SK-N-SH treated with all-trans-retinoic acid at 6 μM for 48 hours (cell line): ENCODE data around the gene PLAU.

Source experiments
- ATAC-seq: fragments of 200-7000 bp; cut with Tn5 transposase; 3 replicates; pipeline ENCODE4 v1.9.1; 2020; ENCODE audit warnings: mild to moderate bottlenecking, moderate library complexity
- ARNTL ChIP-seq: fragments of 450-650 bp; formaldehyde crosslinking; IDR thresholded peaks from 2 replicates; pipeline ENCODE4 v1.5.0; 2020; ENCODE audit warnings: low read depth, mild to moderate bottlenecking, moderate library complexity, borderline replicate concordance
- CSDC2 ChIP-seq: fragments of 250-450 bp; sonication (Bioruptor Pico); IDR thresholded peaks from 2 replicates; pipeline ENCODE4 v1.5.0; 2020; ENCODE audit warnings: mild to moderate bottlenecking, moderate library complexity
- ESRRG ChIP-seq: fragments of 250-450 bp; sonication (Bioruptor Pico); IDR thresholded peaks from 2 replicates; pipeline ENCODE4 v1.6.1; 2021; ENCODE audit warnings: mild to moderate bottlenecking
- GLIS3 ChIP-seq: fragments of 250-450 bp; sonication (Bioruptor Pico); IDR thresholded peaks from 2 replicates; pipeline ENCODE4 v1.5.0; 2020; ENCODE audit warnings: mild to moderate bottlenecking, moderate library complexity
- ISL1 ChIP-seq: fragments of 250-450 bp; sonication (Bioruptor Pico); IDR thresholded peaks from 2 replicates; pipeline ENCODE4 v2.1.2; 2022; ENCODE audit warnings: mild to moderate bottlenecking, moderate library complexity
- PPARA ChIP-seq: fragments of 250-450 bp; sonication (Bioruptor Pico); IDR thresholded peaks from 2 replicates; pipeline ENCODE4 v1.5.0; 2020; ENCODE audit warnings: mild to moderate bottlenecking, borderline replicate concordance
- RARB ChIP-seq: fragments of 250-450 bp; sonication (Bioruptor Pico); IDR thresholded peaks from 2 replicates; pipeline ENCODE4 v1.8.0; 2021; ENCODE audit warnings: mild to moderate bottlenecking, moderate library complexity
- SNAI2 ChIP-seq: fragments of 250-450 bp; sonication (Bioruptor Pico); IDR thresholded peaks from 2 replicates; pipeline ENCODE4 v1.5.0; 2020; ENCODE audit warnings: mild to moderate bottlenecking, moderate library complexity
- TCF4 ChIP-seq: fragments of 250-450 bp; sonication (Bioruptor Pico); IDR thresholded peaks from 2 replicates; pipeline ENCODE4 v1.8.0; 2021; ENCODE audit warnings: mild to moderate bottlenecking, moderate library complexity, borderline replicate concordance
- TOX ChIP-seq: fragments of 250-450 bp; sonication (Bioruptor Pico); IDR thresholded peaks from 2 replicates; pipeline ENCODE4 v1.8.0; 2021; ENCODE audit warnings: mild to moderate bottlenecking, moderate library complexity, borderline replicate concordance
- ZC3H10 ChIP-seq: fragments of 250-450 bp; sonication (Bioruptor Pico); IDR thresholded peaks from 2 replicates; pipeline ENCODE4 v1.5.1; 2021; ENCODE audit warnings: mild to moderate bottlenecking, moderate library complexity
- ZFP3 ChIP-seq: fragments of 250-450 bp; sonication (Bioruptor Pico); IDR thresholded peaks from 2 replicates; pipeline ENCODE4 v1.5.0; 2020; ENCODE audit warnings: mild to moderate bottlenecking, moderate library complexity
- ZNF565 ChIP-seq: fragments of 450-650 bp; formaldehyde crosslinking; conservative IDR thresholded peaks from 2 replicates; pipeline ENCODE4 v1.5.0; 2020; ENCODE audit warnings: low read depth, mild to moderate bottlenecking, moderate library complexity
- ZNF70 ChIP-seq: fragments of 450-650 bp; formaldehyde crosslinking; IDR thresholded peaks from 2 replicates; pipeline ENCODE4 v1.5.0; 2020; ENCODE audit warnings: mild to moderate bottlenecking, moderate library complexity
- ZNF8 ChIP-seq: fragments of 450-650 bp; formaldehyde crosslinking; IDR thresholded peaks from 2 replicates; pipeline ENCODE4 v1.5.0; 2020; ENCODE audit warnings: mild to moderate bottlenecking, moderate library complexity
- TF ChIP-seq, protein P1 (sequence below): fragments of 250-450 bp; sonication (Bioruptor Pico); IDR thresholded peaks from 2 replicates; pipeline ENCODE4 v1.5.1; 2020; ENCODE audit warnings: low read depth, mild to moderate bottlenecking, moderate library complexity
- TF ChIP-seq, protein P2 (sequence below): fragments of 250-450 bp; sonication (Bioruptor Pico); IDR thresholded peaks from 2 replicates; pipeline ENCODE4 v1.5.1; 2021; ENCODE audit warnings: mild to moderate bottlenecking, moderate library complexity
- TF ChIP-seq, protein P3 (sequence below): fragments of 250-450 bp; sonication (Bioruptor Pico); IDR thresholded peaks from 2 replicates; pipeline ENCODE4 v1.8.0; 2021; ENCODE audit warnings: low read depth, mild to moderate bottlenecking, moderate library complexity, borderline replicate concordance
- TF ChIP-seq, protein P4 (sequence below): fragments of 250-450 bp; sonication (Bioruptor Pico); IDR thresholded peaks from 2 replicates; pipeline ENCODE4 v1.8.0; 2020; ENCODE audit warnings: mild to moderate bottlenecking, moderate library complexity, borderline replicate concordance
- TF ChIP-seq, protein P5 (sequence below): fragments of 250-450 bp; sonication (Bioruptor Pico); IDR thresholded peaks from 2 replicates; pipeline ENCODE4 v1.5.0; 2020; ENCODE audit warnings: mild to moderate bottlenecking, moderate library complexity

Gene PLAU

DNA sequence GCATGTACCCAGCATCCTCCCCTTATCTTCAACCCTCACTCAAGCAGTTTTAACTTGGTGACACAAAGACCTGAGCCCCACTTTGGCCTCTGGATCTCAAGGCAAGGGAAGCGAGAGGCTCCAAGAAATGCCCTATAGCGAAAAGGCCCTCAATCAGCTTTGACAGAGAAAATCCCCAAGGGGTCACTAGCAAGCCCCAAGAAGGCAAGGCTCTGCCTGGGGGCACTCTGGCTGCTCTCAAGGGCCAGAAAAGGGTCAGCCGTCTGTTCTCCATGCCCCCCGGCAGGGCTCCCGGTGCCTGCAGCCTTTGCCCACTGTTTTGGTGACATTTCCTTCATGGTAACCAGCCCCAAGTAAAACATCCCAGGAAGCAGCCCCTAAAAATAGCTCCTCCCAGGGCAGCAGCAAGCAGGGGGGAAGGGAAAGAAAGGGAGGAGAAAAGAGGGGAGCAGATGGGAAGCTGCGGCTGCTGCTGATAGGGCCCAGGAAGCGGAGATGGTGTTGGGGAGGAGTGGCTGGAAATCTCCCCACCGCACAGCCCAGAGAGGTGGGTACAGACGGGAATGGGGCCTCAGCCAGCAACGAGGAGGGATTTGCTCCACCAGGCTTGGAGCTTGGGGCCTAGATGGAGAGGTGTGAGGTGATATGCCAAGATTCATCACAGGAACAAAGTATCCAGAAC, 43.7 kb upstream of the PLAU start:
- TF ChIP-seq ZNF8 (CRISPR knock-in tag) (no peak), PPARA (CRISPR knock-in tag) (no peak), ARNTL (CRISPR knock-in tag) (no peak), TOX (no peak), CSDC2 (no peak), ZC3H10 (CRISPR knock-in tag) (no peak), ZNF565 (CRISPR knock-in tag) (no peak), ZNF70 (CRISPR knock-in tag) (no peak), GLIS3 (CRISPR knock-in tag) (no peak), TCF4 (CRISPR knock-in tag) (no peak), RARB (CRISPR knock-in tag) (no peak), ESRRG (CRISPR knock-in tag) (no peak)
- TF ChIP-seq, protein P1, sequence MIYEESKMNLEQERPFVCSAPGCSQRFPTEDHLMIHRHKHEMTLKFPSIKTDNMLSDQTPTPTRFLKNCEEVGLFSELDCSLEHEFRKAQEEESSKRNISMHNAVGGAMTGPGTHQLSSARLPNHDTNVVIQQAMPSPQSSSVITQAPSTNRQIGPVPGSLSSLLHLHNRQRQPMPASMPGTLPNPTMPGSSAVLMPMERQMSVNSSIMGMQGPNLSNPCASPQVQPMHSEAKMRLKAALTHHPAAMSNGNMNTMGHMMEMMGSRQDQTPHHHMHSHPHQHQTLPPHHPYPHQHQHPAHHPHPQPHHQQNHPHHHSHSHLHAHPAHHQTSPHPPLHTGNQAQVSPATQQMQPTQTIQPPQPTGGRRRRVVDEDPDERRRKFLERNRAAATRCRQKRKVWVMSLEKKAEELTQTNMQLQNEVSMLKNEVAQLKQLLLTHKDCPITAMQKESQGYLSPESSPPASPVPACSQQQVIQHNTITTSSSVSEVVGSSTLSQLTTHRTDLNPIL (CRISPR knock-in tag), result no peak
- TF ChIP-seq, protein P2, sequence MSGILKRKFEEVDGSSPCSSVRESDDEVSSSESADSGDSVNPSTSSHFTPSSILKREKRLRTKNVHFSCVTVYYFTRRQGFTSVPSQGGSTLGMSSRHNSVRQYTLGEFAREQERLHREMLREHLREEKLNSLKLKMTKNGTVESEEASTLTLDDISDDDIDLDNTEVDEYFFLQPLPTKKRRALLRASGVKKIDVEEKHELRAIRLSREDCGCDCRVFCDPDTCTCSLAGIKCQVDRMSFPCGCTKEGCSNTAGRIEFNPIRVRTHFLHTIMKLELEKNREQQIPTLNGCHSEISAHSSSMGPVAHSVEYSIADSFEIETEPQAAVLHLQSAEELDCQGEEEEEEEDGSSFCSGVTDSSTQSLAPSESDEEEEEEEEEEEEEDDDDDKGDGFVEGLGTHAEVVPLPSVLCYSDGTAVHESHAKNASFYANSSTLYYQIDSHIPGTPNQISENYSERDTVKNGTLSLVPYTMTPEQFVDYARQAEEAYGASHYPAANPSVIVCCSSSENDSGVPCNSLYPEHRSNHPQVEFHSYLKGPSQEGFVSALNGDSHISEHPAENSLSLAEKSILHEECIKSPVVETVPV (CRISPR knock-in tag), result no peak
- ATAC-seq, result no peak

DNA sequence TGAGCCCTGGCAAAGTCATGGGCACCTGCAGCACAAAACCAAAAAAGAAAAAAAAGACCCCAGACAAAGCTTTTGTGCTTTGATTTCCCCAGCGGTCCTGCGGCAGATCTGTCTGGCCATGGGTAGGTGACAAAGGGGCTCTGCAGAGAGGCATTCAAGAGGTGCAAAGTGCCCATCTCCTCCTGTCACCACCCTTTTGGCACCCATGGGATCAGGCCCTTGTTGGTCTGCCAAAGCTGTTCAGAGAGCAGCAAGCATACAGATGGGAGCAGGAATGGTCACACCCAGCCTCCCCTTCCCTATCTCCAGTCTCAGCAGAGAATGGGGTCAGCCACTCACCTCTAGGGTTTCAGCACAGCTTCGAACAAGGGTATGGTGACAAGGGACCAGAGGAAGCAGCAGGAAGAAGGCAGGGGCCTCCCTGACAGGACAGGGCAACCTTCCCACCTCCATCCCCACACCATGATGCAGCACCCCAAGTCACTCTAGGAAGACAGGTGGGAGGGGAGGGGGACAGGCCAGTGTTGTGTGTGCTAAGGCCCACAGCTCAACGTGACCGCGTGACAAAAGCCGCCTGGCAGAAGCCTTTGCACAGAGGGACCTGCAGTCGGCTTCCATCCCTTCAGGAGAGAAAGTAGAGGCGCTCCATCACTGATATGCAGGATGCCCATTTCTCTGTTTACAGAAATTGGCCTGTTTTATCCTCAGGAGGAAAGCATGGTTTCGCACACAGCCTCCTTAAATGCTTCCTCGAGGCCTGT, 42.9 kb upstream of the PLAU start:
- TF ChIP-seq ZNF70 (CRISPR knock-in tag), result no peak
- TF ChIP-seq RARB (CRISPR knock-in tag), result no peak
- TF ChIP-seq ISL1, result no peak
- TF ChIP-seq, protein P3, sequence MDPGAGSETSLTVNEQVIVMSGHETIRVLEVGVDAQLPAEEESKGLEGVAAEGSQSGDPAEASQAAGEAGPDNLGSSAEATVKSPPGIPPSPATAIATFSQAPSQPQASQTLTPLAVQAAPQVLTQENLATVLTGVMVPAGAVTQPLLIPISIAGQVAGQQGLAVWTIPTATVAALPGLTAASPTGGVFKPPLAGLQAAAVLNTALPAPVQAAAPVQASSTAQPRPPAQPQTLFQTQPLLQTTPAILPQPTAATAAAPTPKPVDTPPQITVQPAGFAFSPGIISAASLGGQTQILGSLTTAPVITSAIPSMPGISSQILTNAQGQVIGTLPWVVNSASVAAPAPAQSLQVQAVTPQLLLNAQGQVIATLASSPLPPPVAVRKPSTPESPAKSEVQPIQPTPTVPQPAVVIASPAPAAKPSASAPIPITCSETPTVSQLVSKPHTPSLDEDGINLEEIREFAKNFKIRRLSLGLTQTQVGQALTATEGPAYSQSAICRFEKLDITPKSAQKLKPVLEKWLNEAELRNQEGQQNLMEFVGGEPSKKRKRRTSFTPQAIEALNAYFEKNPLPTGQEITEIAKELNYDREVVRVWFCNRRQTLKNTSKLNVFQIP (CRISPR knock-in tag), result no peak
- no peak for TF ChIP-seq TCF4 (CRISPR knock-in tag)
- no peak for TF ChIP-seq SNAI2
- ATAC-seq, result no peak

DNA sequence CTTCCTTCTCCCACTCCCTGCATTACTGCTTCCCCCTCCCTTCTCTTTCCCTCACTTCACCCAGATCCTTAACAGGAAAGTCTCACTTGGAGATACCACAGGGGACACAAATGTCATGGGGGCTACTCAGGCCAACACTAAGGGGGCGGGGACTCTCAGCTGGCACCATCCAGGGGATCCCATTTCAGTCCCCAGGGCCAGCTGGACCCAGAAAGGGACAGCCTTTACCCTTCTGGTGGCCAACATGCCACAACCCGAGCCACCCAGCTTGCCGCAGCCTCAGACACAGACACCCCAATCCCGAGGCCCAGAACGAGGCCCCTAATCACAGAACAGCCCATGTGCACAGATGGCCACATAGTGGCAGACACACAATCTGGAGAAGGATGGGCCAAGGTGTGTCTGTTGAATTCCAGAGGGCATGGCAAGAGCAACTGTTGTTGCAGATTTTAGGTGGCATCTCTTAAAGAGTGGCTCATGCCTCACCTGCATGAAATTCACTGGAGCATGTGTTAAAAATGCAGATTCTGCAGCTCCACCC, 42.2 kb upstream of the PLAU start:
- ATAC-seq, result no peak
- TF ChIP-seq, protein P1 (CRISPR knock-in tag), result no peak
- TF ChIP-seq ARNTL (CRISPR knock-in tag), result no peak
- TF ChIP-seq TCF4 (CRISPR knock-in tag), result no peak
- TF ChIP-seq, protein P4, sequence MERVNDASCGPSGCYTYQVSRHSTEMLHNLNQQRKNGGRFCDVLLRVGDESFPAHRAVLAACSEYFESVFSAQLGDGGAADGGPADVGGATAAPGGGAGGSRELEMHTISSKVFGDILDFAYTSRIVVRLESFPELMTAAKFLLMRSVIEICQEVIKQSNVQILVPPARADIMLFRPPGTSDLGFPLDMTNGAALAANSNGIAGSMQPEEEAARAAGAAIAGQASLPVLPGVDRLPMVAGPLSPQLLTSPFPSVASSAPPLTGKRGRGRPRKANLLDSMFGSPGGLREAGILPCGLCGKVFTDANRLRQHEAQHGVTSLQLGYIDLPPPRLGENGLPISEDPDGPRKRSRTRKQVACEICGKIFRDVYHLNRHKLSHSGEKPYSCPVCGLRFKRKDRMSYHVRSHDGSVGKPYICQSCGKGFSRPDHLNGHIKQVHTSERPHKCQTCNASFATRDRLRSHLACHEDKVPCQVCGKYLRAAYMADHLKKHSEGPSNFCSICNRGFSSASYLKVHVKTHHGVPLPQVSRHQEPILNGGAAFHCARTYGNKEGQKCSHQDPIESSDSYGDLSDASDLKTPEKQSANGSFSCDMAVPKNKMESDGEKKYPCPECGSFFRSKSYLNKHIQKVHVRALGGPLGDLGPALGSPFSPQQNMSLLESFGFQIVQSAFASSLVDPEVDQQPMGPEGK (CRISPR knock-in tag), result no peak
- TF ChIP-seq RARB (CRISPR knock-in tag), result no peak
- TF ChIP-seq ZC3H10 (CRISPR knock-in tag), result no peak
- TF ChIP-seq, protein P3 (CRISPR knock-in tag), result no peak
- TF ChIP-seq ZFP3 (CRISPR knock-in tag), result no peak
- no peak for TF ChIP-seq ZNF565 (CRISPR knock-in tag)
- TF ChIP-seq, protein P5, sequence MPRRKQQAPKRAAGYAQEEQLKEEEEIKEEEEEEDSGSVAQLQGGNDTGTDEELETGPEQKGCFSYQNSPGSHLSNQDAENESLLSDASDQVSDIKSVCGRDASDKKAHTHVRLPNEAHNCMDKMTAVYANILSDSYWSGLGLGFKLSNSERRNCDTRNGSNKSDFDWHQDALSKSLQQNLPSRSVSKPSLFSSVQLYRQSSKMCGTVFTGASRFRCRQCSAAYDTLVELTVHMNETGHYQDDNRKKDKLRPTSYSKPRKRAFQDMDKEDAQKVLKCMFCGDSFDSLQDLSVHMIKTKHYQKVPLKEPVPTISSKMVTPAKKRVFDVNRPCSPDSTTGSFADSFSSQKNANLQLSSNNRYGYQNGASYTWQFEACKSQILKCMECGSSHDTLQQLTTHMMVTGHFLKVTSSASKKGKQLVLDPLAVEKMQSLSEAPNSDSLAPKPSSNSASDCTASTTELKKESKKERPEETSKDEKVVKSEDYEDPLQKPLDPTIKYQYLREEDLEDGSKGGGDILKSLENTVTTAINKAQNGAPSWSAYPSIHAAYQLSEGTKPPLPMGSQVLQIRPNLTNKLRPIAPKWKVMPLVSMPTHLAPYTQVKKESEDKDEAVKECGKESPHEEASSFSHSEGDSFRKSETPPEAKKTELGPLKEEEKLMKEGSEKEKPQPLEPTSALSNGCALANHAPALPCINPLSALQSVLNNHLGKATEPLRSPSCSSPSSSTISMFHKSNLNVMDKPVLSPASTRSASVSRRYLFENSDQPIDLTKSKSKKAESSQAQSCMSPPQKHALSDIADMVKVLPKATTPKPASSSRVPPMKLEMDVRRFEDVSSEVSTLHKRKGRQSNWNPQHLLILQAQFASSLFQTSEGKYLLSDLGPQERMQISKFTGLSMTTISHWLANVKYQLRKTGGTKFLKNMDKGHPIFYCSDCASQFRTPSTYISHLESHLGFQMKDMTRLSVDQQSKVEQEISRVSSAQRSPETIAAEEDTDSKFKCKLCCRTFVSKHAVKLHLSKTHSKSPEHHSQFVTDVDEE, result no peak
- TF ChIP-seq ZNF8 (CRISPR knock-in tag), result no peak
- TF ChIP-seq CSDC2, result no peak
- no peak for TF ChIP-seq ISL1
- no peak for TF ChIP-seq ESRRG (CRISPR knock-in tag)
- no peak for TF ChIP-seq SNAI2
- TF ChIP-seq, protein P2 (CRISPR knock-in tag), result no peak
- TF ChIP-seq PPARA (CRISPR knock-in tag), result no peak
